Stimulated activated CD8-positive, alpha-beta memory T cell treated with anti-CD3 and anti-CD28 coated beads, Interleukin-15, amount 100 ng/mL, for 48 hours (primary cell): ENCODE results near the gene FNBP1.
"Not testable (repeated sequence)": the region's sequence is repeated elsewhere in the genome, so short reads cannot be mapped to it uniquely, and the experiment has no call there.

Experiments used
- DNase-seq, 2 donors: peaks; one replicate each; pipeline ENCODE4 v3.0.0-alpha.2; 2020; ENCODE audit warnings: low read depth in 2 of 2

FNBP1 gene

DNA sequence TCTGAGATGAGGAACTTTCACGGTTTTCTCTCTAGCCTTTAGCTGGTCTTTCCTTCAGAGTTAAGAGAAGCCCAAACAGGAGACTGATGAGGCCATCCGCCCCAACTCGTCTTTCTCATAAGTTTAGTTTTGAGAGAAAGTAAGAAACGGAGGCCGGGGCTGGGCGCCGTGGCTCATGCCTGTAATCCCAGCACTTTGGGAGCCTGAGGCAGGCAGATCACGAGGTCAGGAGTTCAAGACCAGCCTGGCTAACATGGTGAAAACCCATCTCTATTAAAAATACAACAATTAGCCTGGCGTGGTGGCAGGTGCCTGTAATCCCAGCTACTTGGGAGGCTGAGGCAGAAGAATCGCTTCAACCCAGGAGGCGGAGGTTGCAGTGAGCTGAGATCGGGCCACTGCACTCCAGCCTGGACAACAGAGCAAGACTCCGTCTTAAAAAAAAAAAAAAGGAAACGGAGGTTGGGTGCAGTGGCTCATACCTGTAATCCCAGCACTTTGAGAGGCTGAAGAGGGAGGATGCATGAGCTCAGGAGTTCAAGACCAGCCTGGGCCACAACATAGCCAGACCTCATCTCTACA, 152.2 kb downstream of the FNBP1 start:
- DNase-seq = not testable (repeated sequence)

DNA sequence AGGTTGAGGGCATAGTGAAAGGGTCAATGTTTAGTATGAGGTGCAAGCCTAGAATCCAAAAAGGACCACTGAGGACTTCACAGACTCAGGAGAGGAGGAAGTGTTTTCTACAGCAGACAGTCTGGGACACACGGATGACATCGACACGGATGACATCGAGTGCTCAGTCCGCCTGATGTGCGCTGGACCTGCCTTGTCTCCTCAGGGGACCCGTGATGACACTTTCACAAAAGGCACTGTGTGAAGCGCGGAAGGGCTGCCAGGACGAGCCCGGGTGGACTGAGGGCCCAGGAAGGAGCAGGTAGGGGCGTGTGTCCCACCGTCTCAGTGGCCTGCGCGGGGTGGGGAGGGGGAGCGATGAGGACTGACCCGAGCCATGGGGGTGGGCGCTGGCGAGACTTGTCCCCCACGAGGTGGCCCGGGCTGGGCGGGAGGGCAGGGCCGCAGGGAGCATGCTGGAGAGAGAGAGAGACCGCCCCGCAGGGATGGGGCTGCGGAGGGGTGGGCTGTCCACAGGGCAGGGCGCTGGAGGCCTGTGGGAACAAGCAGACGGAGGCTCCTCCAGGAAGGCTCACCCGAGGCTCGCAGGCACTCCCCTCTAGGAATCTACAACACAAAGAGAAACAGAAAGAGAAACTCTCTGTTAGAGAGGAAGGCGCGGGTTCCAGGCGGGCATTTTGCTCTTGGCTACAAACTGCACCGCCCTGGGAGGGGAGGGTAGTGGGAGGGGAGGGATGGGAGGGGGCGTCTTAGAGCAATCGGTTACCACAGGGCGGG, 152.9 kb downstream of the FNBP1 start:
- DNase-seq = peak in 1 of 2 donors; percentile 78

DNA sequence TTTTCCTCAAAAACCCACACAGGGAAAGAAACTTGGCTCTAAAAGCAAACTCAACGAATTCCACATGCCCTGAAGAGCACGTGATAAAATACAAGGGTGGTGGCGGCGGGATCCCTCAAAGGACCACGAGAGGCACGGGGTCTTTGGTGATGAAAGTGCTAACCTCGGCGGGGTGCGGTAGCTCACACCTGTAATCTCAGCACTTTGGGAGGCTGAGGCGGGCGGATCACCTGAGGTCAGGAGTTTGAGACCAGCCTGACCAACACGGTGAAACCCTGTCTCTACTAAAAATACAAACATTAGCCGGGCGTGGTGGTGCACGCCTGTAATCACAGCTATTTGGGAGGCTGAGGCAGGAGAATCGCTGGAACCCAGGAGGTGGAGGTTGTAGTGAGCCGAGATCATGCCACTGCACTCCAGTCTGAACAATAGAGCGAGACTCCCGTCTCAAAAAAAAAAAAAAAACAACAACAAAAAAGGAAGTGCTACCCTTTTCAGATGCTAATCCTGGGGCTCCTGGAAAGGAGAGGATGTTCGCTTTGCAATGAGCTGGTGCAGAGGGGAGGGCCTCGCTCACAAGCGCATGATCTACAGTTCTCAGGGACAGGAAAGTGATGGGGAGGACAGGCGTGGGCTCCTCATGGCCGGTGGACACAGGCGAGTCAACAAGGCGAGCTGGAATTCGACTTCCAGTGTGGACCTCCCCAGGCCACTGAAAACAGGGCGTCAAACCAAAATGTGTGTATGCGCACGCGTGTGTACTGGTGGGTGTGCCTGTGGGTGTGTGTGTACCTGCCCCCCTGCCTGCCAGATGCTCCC, 153.7 kb downstream of the FNBP1 start:
- no peak for DNase-seq

DNA sequence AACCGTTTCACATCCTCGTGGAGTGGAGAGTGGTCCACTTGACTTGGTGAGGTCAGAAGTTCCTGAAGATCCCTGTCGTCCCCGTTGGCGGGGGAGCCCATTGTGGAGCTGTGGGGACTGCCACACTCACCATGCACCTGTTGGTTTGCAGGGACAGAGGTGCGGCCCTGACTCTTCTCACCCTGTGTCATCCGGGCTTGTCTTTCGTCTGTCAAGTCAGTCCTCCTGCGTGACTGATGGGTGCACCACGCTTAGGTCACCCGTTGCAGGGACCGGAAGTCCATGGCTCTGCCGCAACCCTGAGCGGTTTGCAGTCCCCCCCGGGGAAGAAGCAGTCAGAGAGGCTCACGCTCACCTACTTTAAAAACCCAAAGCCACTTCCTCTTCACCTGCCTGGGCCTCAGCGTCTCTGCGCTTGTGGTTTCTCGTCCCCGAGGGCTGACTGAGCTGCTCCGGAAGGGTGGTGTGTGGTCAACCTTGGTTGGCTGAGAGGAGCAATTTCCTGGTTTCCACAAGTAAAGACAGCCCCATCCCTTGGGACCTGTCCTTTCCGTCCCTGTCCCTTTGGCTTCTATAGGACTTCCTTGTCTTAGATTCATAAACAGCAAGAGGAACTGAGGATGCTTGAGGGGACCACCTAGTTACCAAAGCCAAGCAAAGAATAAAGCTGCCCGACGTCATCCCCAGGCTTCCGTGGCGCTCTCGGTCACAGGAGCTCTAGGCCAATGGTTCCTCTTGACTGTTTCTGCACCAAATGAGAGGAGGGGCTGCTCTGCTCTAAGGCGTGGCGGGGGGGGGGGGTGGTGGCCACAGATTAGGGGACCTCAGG, 154.5 kb downstream of the FNBP1 start:
- peak; percentile 92 to 93 for DNase-seq

DNA sequence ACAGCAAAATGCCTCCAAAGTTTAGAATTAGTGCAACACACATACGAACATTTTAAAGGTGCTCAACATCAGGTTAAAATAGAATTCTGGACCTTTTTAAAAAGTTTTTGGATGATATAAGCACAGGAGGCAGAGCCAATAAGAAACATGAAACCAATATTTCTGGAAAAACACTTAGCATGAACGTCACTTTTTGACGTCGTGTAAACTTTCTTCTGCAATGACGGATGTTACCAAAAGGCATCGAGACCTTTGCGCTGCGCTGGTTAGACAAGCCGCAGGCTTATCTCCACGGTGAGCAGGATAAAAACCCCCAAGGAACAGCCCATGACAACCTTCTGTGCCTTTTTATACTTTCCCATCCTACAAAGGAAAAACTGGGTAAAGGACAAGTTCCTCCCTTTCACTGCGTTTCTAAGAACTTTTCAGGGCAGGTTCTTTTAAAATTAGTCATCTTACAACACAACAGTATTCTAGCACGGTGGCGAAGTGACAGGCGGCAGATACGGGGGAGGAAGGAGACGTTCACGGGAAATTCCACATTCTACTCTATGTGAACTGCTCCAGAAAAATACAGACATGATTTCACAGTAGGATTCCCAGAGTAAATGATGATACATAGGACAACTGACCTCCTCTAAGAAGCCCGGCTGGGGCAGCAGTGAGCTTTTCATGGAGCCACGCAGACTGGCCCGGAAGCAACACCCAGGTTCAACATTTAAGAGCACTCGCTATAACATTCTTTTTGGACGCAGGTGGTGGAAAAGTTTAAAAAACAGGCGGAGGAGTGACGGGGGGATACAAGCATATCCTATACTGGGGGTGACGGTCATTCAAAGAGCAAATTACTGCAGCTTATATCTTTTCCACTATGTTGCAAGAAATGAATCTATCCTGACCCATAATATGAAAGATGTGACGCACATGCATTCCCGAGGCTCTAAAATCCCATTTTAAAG, 155.4 kb downstream of the FNBP1 start:
- DNase-seq = peak in 1 of 2 donors; percentile 68

DNA sequence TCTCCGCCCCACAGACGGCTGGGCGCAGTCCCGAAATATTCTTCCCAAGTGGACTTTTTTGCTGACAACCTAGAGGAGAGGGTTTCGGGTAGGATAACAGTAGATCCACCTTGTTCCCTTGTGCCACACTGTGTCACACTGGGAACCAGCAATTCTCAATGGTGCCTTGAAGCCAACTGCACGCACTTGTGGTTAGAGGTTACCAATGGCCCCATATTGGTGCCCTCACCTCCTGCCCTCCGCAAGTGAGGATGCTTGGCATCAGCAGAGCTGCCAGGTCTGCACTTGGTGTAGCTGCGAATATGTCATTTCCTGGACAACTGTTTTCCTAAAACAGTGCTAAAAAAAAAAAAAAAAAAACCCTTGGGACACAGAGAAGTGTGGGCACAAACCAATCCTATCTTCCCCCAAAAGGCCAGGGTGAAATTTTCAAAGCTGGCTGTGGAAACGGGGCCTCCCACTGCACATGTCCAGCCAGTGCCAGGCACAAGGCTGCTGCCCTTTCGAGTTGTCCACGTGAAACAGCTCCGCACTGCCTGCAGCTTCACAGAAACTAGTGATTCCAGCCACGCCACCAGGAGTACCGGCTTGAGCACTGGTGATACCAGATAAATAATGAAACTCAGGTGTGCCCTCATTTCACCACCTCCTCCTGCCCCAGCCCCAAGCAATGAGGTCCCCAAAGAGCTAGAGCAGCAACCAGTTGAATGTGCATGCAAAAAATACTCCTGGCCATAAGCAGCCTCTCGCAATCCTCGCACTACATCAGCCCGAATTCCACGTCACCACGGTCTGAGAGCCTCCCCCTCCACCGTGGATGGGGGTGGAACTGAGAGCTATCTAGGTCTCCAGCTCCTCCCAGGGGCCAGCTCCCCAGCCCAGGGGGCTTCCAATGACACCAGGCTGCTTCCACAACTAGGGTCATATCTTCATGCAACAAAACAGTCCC, 156.5 kb downstream of the FNBP1 start:
- DNase-seq = peak in 1 of 2 donors; percentile 64

DNA sequence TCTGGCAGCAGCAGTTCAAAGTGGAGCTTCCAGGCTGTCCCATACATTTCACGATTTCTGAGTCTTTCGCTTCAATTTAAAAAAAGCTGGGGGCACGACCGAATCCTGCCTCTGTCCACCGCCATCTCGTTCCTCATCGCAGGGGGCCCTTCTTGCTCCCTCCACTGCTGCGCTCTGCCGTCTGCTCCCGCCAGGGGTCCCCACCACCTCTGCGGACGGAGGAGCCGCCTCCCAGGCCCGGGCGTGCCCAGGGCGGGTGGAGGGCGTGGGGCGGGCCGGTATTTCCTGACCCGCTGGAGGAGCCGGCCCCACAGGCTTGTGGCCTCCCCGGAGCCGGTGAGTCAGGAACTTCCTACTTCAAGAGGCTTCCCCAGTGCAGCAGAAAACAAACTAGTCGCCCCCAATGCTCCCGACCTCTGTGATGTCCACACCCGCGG, 157.3 kb downstream of the FNBP1 start:
- peak; percentile 92 to 96 for DNase-seq

DNA sequence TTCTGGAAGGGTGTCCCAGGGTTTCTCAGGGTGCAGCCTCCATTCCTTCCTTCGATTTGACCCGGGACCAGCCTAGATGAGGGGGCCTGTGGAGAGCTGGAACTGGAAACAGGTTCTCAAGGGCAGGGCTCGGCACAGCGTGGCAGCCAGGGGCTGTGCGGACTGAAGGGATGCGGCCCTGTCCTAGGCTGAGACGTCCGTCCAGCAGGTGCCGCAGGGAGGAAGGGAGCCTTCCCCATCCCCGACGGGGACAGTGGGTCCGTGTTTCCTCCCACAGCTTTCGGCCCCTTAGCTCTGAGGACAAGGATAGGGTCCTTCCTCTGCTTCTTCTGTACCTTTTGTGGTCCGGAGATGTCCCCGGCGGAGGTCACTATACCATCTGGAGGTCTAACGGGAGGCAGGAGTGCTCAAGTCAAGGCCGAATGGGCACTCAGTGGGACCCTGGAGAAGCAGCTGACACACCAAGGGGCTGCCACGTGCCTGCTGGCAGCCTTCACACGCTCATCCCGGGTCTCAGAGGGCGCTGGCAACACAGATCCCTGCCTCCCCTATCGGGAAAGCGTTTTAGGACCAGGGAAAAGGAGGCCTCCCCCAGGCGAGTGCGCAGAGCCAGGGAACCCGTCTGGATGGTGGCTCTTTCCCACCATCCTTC, 157.8 kb downstream of the FNBP1 start:
- no peak for DNase-seq

DNA sequence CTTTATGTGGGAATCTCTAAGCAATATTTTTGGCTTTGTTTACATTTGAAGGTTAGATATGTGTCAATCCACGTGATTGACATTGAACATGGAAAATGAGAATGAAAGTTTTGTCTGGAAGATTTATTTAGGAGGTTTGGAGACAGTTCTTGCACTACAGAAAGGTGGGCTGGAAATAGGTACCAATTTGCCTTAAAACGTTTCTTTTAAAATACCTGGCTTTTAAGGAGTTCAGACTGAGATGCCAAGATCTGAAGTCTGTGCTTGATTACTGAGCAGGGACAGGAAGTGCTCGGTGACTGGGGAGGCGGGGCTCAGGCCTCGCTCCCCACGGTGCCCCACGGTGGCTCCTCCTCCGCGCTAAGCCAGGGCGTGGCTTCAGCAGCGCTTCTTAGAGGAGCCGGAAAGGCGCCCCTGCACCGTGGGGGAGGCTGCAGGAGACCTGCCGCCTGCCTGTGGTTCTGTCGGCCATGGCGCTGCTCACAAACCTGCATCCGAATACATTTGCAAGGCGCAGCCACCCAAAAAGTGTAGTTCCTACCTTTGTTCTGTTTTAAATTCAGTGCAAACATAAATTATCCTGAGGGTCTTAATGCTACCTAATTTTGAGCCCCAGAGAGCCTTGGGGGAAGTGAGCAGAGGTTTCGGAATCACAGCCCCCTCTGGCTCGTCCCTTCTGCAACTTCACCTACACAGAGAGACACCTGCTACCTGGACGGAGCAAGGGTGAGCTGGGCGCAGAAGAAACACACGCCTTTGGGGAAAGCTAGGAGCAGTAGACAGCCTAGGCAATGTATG, 158.6 kb downstream of the FNBP1 start:
- peak; percentile 95 to 97 for DNase-seq

DNA sequence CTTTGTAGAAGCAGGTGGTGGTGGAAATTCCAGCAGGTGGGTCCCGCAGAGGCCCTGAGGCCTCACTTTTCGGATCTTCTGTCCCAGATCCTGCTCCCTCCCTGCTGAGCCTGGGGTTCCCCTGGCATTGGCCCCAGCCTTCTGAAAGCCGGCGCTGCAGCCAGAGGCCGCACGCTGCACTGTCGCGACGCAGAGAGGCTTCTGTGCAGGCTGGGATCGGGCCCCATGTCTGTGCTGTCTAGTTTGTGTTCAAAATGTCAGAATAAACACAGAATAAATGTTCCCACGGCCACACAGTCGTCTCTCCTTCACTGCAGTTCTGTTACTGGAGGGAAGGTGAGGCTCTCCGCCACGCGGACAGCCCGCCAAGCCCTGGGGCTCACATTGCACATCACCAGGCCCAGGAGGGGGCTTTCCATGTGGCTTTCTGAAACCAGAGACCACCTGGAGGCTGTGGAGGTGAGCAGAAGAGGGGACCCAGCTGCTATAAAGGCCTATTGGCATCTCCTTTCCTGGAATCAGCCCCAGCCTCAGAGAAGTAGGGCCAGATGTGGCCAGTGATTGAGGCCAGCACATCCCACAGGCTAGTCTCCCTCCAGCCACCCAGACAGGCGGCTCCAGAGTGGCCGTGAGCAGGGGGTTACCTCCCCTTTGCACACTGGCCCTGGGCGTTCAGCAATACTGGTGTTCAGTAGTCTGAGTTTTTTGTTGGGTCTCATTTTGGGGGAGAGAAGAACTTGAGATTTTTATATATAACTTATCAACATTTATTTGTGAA, 161.3 kb downstream of the FNBP1 start:
- no peak for DNase-seq

DNA sequence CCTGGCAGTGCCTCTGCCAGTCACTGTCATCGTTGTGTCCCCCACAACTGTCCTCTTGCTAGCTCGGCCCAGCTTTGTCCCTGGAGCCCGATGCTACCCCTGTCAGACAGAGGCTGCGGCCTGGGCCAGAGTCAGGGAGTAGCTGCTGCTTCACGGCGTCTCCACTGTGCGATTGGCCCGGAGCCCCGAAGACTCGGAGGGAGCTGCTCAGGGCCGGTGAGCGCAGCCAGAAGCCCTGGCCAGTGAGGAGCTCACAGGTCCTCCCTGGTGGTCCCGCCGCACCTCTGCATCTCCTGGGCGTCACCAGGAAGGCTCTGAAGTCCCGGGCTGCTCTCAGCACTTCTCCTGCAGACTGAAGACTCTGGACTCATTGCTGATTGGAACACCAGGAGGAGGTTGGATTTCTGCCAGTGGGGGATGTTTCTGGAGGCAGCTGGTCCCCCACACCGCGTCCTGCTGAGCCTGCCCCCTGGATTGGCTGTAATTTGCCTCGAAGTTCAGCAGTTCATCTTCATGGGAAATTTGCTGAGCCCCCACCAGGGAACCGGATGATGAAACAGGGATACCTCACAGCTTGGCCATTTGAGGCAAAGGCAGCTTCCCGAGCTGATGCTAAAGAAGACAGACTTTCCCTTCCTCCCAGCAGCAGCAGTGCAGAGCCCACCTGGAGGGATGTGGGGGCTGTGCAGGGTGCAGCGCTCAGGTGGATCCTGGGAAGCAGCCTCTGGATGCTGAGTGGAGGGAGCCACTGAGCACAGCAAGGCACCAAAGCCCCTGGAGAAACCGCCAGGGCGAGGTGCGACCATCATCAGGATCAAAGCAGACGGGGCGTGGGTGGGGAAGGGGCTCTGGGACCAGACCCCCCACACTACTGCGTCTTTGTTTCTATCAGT, 162.1 kb downstream of the FNBP1 start:
- no peak for DNase-seq

DNA sequence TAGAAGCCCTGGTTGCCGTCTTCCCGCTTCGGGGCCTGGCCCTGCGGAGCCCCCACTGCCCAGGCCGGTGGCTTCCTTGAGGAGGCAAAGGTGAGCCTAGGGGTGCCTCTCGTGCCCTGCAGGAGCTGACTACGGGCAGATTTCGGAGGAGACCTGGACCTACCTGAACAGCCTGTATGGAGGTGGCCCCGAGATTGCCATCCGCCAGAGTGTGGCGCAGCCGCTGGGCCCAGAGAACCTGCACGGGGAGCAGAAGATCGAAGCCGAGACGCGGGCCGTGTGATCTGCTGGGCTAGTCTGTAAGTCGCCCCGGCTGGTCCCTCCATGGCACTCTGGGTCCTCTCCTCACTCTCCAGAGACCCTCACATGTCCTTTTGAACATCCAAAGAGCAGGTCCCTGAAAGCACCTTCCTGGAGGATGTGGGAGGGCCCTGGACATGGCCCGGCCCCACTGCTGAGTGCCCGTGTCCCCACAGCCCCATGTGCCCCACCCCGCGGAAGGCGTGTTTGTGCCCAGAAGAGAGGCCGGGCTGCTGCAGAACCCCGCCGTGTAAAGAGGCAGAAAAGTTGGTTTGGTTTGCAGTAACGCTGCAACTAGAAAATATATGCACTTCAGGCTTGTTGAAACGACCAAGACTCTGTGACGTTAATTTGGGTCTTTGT, 162.9 kb downstream of the FNBP1 start:
- DNase-seq = no peak

DNA sequence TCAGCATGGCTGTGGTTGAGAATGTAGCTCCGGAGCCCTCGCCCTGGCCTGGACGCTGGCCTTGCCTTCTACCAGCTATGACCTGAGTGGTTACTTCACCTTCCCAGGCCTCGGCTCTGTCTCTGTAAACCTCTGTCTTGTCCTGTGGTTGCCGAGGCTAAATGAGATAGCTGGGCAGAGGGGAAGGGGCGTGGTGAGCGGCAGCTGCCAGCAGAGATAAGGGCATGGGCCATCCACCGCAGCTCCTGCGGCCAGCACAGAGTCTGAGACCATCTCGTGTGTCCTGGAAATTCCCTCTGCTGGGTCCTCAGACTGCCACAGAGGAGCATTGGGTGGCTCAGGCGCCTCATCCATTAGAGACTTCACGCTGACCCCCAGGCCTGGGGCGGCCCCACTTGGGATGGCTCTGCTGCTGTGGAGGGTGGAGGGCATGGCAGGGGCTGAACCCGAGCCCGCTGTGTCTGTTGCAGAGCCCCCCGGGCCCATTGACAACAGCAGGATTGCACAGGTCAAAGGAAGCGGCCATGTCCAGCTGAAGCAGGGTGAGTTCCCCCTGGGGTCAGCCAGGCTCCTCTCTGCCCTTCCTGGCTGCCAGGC, 163.8 kb downstream of the FNBP1 start:
- DNase-seq = no peak

DNA sequence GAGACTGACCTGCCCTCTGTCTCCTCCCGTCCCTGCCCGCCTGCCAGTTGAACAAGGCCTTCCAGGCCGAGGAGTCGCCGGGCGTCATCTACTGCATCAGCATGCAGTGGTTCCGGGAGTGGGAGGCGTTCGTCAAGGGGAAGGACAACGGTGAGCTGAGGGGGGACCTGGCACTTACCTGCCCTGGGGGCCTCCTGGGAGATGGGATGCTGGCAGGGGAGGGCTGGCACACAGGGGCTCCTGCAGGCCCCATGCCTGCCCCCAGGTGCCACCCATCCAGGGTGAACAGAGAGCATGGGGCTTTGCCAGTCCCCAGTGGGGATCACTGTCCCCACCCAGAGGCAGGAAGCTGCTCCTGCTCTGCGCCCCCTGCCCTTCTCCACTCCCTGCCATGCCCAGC, 164.7 kb downstream of the FNBP1 start:
- no peak for DNase-seq

DNA sequence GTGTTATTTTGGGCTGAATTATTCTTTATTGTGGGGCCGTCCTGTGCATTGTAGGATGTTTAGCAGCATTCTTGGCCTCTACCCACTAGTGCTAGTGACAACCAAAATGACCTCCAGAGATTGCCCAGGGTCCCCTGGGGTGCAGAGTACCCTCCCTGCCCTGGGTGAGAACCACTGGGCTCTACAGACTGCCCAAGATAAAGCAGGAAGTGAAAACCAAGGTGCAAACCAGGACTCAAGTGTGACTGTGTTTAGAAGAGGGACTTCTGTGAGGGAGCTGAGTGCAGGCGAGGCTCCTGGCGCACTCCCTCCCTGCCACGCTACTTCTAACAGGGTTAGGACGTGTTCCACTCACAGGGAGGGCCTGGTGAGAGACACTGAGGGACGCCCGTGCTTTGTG, 166.2 kb downstream of the FNBP1 start:
- DNase-seq = no peak
